Calu3 (cell line): ENCODE results near the gene SPRR2B. TPM values are rescaled to one million over a fixed set of nuclear protein-coding genes. Genes with fewer than 3 reads are reported as not detected.
"Not testable (repeated sequence)": the region's sequence is repeated elsewhere in the genome, so short reads cannot be mapped to it uniquely, and the experiment has no call there.

Source experiments
- BruUV-seq: library from RNA; stranded (reverse); fragments of 400-500 nt; replicated peaks from 2 replicates; lab custom pipeline; 2021; lab: Mats Ljungman, UMichigan
- CTCF ChIA-PET: fragments of 300-600 bp; sonication (Branson Sonifier 250); formaldehyde crosslinking; loops from one replicate; lab custom pipeline; 2022; ENCODE audit warnings: antibody characterized with exemption; lab: Charles Lee
- DNase-seq: peaks from one replicate; pipeline ENCODE4 v3.0.0; 2022
- H3K27ac Mint-ChIP-seq: one replicate; pipeline ENCODE4 v1.8.0; 2022; ENCODE audit warnings: mixed read lengths; ENCODE audit not compliant: unreplicated experiment
- H3K27me3 Mint-ChIP-seq: one replicate; pipeline ENCODE4 v1.8.0; 2022; ENCODE audit warnings: mixed read lengths; ENCODE audit not compliant: unreplicated experiment
- H3K36me3 Mint-ChIP-seq: one replicate; pipeline ENCODE4 v1.8.0; 2022; ENCODE audit warnings: mild to moderate bottlenecking, moderate library complexity, mixed read lengths; ENCODE audit not compliant: insufficient read depth, unreplicated experiment
- H3K4me1 Mint-ChIP-seq: one replicate; pipeline ENCODE4 v1.8.0; 2022; ENCODE audit warnings: mild to moderate bottlenecking, low read depth, mixed read lengths; ENCODE audit not compliant: unreplicated experiment
- H3K4me3 Mint-ChIP-seq: one replicate; pipeline ENCODE4 v1.8.0; 2022; ENCODE audit warnings: mild to moderate bottlenecking, low read depth, moderate library complexity, mixed read lengths; ENCODE audit not compliant: unreplicated experiment
- H3K9me3 Mint-ChIP-seq: one replicate; pipeline ENCODE4 v1.8.0; 2022; ENCODE audit warnings: low read depth, mixed read lengths; ENCODE audit not compliant: unreplicated experiment
- intact Hi-C: fragments of 100-400 bp; cut with micrococcal nuclease; formaldehyde crosslinking; loops from one replicate; pipeline ENCODE4 v1.10.0; 2022; ENCODE audit not compliant: unreplicated experiment
- total RNA-seq: library from RNA; stranded (reverse); gene quantifications from 2 replicates; pipeline ENCODE4 v1.2.3, GENCODE V29; 2022
- TF ChIP-seq, protein P1 (sequence below): fragments of 200-600 bp; IDR thresholded peaks from one replicate; pipeline ENCODE4 v1.8.0; 2022; ENCODE audit warnings: antibody characterized with exemption; ENCODE audit not compliant: unreplicated experiment

The SPRR2B gene
- total RNA-seq, 1 experiment from 2014 or later, result not detected

DNA sequence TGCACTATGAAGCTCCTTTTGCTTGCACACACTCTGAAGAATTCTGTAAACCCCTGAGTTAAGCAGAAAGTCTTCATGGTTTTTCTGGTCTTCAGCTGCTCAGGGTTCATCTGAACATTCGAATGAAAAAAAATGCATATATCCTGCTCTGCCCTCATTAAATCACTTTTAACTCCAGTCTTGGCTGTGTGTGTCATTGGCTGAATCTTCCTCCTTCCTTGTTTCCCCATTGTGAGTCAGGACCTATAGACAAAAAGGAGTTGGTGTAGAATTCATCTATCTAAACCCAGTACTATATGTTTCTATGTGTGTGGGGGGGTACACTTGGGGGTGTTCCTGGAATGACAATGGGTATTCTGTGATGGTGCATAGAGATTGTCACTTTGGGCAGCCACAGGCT, 47.0 kb downstream of the SPRR2B start:
- H3K36me3 Mint-ChIP-seq, result no peaks in the 10 kb centered on the region
- BruUV-seq, result no TSS peak
- H3K4me1 Mint-ChIP-seq, result no peaks in the 10 kb centered on the region
- H3K27me3 Mint-ChIP-seq, result peaks cover 6% of the 10 kb centered on the region
- intact Hi-C loops, result no loop called here
- DNase-seq, result no peak
- H3K4me3 Mint-ChIP-seq, result no peak overlapping the region
- TF ChIP-seq, protein P1, sequence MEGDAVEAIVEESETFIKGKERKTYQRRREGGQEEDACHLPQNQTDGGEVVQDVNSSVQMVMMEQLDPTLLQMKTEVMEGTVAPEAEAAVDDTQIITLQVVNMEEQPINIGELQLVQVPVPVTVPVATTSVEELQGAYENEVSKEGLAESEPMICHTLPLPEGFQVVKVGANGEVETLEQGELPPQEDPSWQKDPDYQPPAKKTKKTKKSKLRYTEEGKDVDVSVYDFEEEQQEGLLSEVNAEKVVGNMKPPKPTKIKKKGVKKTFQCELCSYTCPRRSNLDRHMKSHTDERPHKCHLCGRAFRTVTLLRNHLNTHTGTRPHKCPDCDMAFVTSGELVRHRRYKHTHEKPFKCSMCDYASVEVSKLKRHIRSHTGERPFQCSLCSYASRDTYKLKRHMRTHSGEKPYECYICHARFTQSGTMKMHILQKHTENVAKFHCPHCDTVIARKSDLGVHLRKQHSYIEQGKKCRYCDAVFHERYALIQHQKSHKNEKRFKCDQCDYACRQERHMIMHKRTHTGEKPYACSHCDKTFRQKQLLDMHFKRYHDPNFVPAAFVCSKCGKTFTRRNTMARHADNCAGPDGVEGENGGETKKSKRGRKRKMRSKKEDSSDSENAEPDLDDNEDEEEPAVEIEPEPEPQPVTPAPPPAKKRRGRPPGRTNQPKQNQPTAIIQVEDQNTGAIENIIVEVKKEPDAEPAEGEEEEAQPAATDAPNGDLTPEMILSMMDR, result no peak
- H3K9me3 Mint-ChIP-seq, result peaks cover 2% of the 10 kb centered on the region
- CTCF ChIA-PET, result no interaction called here
- H3K27ac Mint-ChIP-seq, result no peak overlapping the region

GRCh38 chr1:153023109-153023508, 48.3 kb downstream of the SPRR2B start:
- peaks cover 3% of the 10 kb centered on the region for H3K9me3 Mint-ChIP-seq
- no peak overlapping the region for H3K4me3 Mint-ChIP-seq
- H3K27ac Mint-ChIP-seq, result no peak overlapping the region
- no TSS peak for BruUV-seq
- H3K36me3 Mint-ChIP-seq, result no peaks in the 10 kb centered on the region
- no peak for DNase-seq
- H3K27me3 Mint-ChIP-seq, result peaks cover 12% of the 10 kb centered on the region
- intact Hi-C loops, result no loop called here
- H3K4me1 Mint-ChIP-seq, result no peaks in the 10 kb centered on the region
- TF ChIP-seq, protein P1, result no peak
- CTCF ChIA-PET, result no interaction called here

DNA sequence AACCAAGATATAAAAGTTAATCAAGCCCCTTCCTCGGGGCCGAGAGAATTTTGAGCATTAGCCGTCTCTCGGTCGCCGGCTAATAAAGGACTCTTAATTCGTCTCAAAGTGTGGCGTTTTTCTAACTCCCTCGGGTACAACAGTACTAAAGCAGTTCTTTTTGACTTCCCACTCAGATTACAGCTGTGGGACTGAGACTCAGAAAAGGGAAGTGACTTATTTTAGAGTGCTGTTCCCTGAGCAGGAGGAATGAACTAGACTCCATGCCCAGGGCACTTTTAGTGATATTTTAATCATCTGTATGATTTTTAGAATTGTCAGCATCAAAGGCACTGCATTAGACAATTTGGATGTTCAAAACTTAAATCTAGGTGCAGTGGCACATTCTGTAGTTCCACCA, 49.1 kb downstream of the SPRR2B start:
- H3K9me3 Mint-ChIP-seq, H3K27ac Mint-ChIP-seq, BruUV-seq, H3K4me1 Mint-ChIP-seq, DNase-seq, intact Hi-C loops, H3K4me3 Mint-ChIP-seq, H3K36me3 Mint-ChIP-seq: not testable (repeated sequence)
- CTCF ChIA-PET, result interaction anchor here (1.5 kb wide), 1 partner anchor 10 kb away, joined by 3 read pairs; no protein-coding TSS in a partner anchor
- peaks cover 12% of the 10 kb centered on the region for H3K27me3 Mint-ChIP-seq

DNA sequence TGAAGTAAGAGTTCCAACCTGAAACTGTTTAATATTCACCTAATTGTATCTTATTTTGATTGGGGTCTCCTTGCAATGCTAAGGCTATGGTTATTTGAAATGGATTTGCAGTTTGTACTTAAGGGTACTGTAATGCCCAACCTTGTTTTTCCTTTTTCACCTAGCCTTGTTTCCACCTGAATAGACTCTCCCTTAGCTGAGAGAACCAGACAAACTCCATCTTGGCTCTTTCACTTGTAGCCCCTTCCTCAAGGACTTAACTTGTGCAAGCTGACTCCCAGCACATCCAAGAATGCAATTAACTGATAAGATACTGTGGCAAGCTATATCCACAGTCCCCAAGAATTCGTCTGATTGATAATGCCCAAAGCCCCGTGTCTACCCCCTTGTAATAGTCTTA, 49.6 kb downstream of the SPRR2B start:
- H3K4me3 Mint-ChIP-seq, H3K4me1 Mint-ChIP-seq, H3K9me3 Mint-ChIP-seq, BruUV-seq, H3K27ac Mint-ChIP-seq, H3K36me3 Mint-ChIP-seq, DNase-seq, intact Hi-C loops: not testable (repeated sequence)
- H3K27me3 Mint-ChIP-seq, result peaks cover 12% of the 10 kb centered on the region
- CTCF ChIA-PET, result interaction anchor here (1.5 kb wide), 1 partner anchor 11 kb away, joined by 3 read pairs; no protein-coding TSS in a partner anchor

Other genes starting within 250 kb of the SPRR2B start
- gene LCE1A, start 244.1 kb downstream of the SPRR2B start, total RNA-seq, result not detected in 2 replicates
- not detected in 2 replicates for gene LCE6A, start 228.8 kb downstream of the SPRR2B start, total RNA-seq
- gene LCE7A, start 211.6 kb downstream of the SPRR2B start, total RNA-seq, result not detected in 2 replicates
- gene SMCP, start 193.3 kb downstream of the SPRR2B start, total RNA-seq, result not detected in 2 replicates
- gene IVL, start 163.1 kb downstream of the SPRR2B start, total RNA-seq, result 1.1 and 1.9 TPM in 2 replicates
- gene SPRR5, start 124.4 kb downstream of the SPRR2B start, total RNA-seq, result not detected in 2 replicates
- not detected in 2 replicates for gene SPRR4, start 101.0 kb downstream of the SPRR2B start, total RNA-seq
- gene SPRR1A, start 87.5 kb downstream of the SPRR2B start, total RNA-seq, result not detected in 2 replicates
- gene SPRR3, start 69.9 kb downstream of the SPRR2B start, total RNA-seq, result 6.2 and 26.7 TPM in 2 replicates
- gene SPRR1B, start 40.4 kb downstream of the SPRR2B start, total RNA-seq, result 3.1 TPM in 1 of 2 replicates, not detected in the other
- not detected in 2 replicates for gene SPRR2D, start 30.5 kb downstream of the SPRR2B start, total RNA-seq
- gene SPRR2A, start 14.1 kb downstream of the SPRR2B start, total RNA-seq, result not detected in 2 replicates
- gene SPRR2E, start 22.9 kb upstream of the SPRR2B start, total RNA-seq, result not detected in 2 replicates
- not detected in 2 replicates for gene SPRR2F, start 41.9 kb upstream of the SPRR2B start, total RNA-seq
- gene SPRR2G, start 79.3 kb upstream of the SPRR2B start, total RNA-seq, result not detected in 2 replicates
- gene LELP1, start 131.8 kb upstream of the SPRR2B start, total RNA-seq, result not detected in 2 replicates
- not detected in 2 replicates for gene PRR9, start 146.0 kb upstream of the SPRR2B start, total RNA-seq
- gene LORICRIN, start 188.1 kb upstream of the SPRR2B start, total RNA-seq, result not detected in 2 replicates
- not detected in 2 replicates for gene PGLYRP3, start 241.3 kb upstream of the SPRR2B start, total RNA-seq